Stomach (tissue), 9 donors: ENCODE results near the gene NEUROG2. TPM values are rescaled to one million over a fixed set of nuclear protein-coding genes. Genes with fewer than 3 reads are reported as not detected.

Source experiments
- DNase-seq, 2 donors: peaks; one replicate each; pipeline versions ENCODE4 v3.0.0 to v3.0.0-alpha.2; 2013 to 2019
- H3K27ac ChIP-seq, 5 donors: fragments of 200-600 bp in 4 of 5; sonication (generic) in 4 of 5; one replicate each; pipeline ENCODE4 v1.5.1; 2013 to 2019; ENCODE audit warnings: mild to moderate bottlenecking in 1 of 5, moderate library complexity in 1 of 5
- H3K27me3 ChIP-seq, 3 donors: fragments of 200-600 bp; sonication (generic); one replicate each; pipeline ENCODE4 v1.5.1; 2017 to 2019; ENCODE audit warnings: mixed run types in 1 of 3
- H3K36me3 ChIP-seq, 4 donors: fragments of 200-600 bp; sonication (generic); 1 replicate in 3 of 4; 2 replicates in 1 of 4; pipeline ENCODE4 v1.5.1; 2016 to 2019
- H3K4me1 ChIP-seq, 4 donors: fragments of 200-600 bp; sonication (generic); one replicate each; pipeline ENCODE4 v1.5.1; 2016 to 2019
- H3K4me3 ChIP-seq, 4 donors: fragments of 200-600 bp; sonication (generic) in 3 of 4; one replicate each; pipeline ENCODE4 v1.5.1; 2016 to 2019; ENCODE audit warnings: mild to moderate bottlenecking in 1 of 4
- H3K9me3 ChIP-seq, 4 donors: fragments of 200-600 bp; sonication (generic); one replicate each; pipeline ENCODE4 v1.5.1; 2016 to 2019
- CTCF ChIP-seq, 7 experiments: fragments of 450-650 bp in 4 of 7; fragments of 200-600 bp in 3 of 7; sonication (generic) in 3 of 7; IDR thresholded peaks; one replicate each; pipeline ENCODE4 v1.5.1; 2016 to 2019; ENCODE audit warnings: antibody characterized with exemption in 7 of 7, control low read depth in 2 of 7, mild to moderate bottlenecking in 1 of 7
- EP300 ChIP-seq: sonication (generic); formaldehyde crosslinking; IDR thresholded peaks from one replicate; pipeline ENCODE4 v1.6.1; 2017; ENCODE audit warnings: antibody characterized with exemption
- POLR2A ChIP-seq, 4 donors: fragments of 450-650 bp; IDR thresholded peaks; one replicate each; pipeline ENCODE4 v1.6.1; 2016; ENCODE audit warnings: antibody characterized with exemption in 4 of 4, control low read depth in 2 of 4, mild to moderate bottlenecking in 1 of 4, moderate library complexity in 1 of 4
- POLR2AphosphoS5 ChIP-seq, 3 donors: sonication (generic); formaldehyde crosslinking; IDR thresholded peaks; one replicate each; pipeline ENCODE4 v1.6.1; 2016; ENCODE audit warnings: antibody characterized with exemption in 3 of 3
- WGBS, 5 donors: extraction: QIAGEN DNeasy Blood & Tissue Kit in 3 of 5; methylation state at CpG; one replicate each; pipeline versions ENCODE4 v1.1.5 to v1.1.7; 2013 to 2018; 5-methylcytosine and 5-hydroxymethylcytosine counted together
- intact Hi-C: fragments of 100-400 bp; cut with DNase I; formaldehyde crosslinking; loops from one replicate; pipeline ENCODE4 v1.15.1; 2023; ENCODE audit warnings: low total_unique reads
- polyA plus RNA-seq, 3 donors: library from polyadenylated mRNA; stranded (reverse); fragments of 200-250 nt; gene quantifications; one replicate each; pipeline ENCODE4 v1.2.3, GENCODE V29; 2013
- total RNA-seq, 5 donors: library from RNA; depleted of rRNA; stranded (reverse); fragments of >200 nt; gene quantifications; one replicate each; pipeline versions ENCODE4 v1.1.0 to v1.2.3, GENCODE V29; 2014 to 2016
- donor health status: healthy with polysubstance abuse.
- donor health status: Bipolar disorder and iron deficiency.
- donor health status: healthy.

Gene NEUROG2
- total and polyA plus RNA-seq, 8 donors = not detected

- intact Hi-C loops = no loop called here
- Histone ChIP-seq H3K4me3 (no peak overlapping the region), H3K4me1 (peaks cover 48 to 58% (median 53%) of the 10 kb centered on the region in 4 donors), H3K27ac (no peak overlapping the region), H3K27me3 (peaks cover 30 to 100% (median 91%) of the 10 kb centered on the region in 3 donors), H3K36me3 (no peaks in the 10 kb centered on the region), H3K9me3 (peaks cover 0 to 6% (median 0%) of the 10 kb centered on the region in 4 donors)
- no peak for DNase-seq
- WGBS, 5 donors = 41 to 55% (median 47%) methylated on average over 4 of the region's 4 CpGs
- TF ChIP-seq POLR2A (IDR thresholded peaks at IDR 0.05) (no peak), EP300 (no peak), POLR2AphosphoS5 (IDR thresholded peaks at IDR 0.05) (no peak), CTCF (IDR thresholded peaks at IDR 0.05) (no peak)
Observed at GRCh38 chr4:112511803-112512118, 4.2 kb downstream of the NEUROG2 start.

GRCh38 chr4:112511093-112511802, 4.7 kb downstream of the NEUROG2 start:
- DNase-seq = peak in 1 of 2 donors; percentile 41
- Histone ChIP-seq H3K36me3 (no peaks in the 10 kb centered on the region), H3K4me3 (peak overlapping the region in 3 of 4 donors; percentile 6 to 39 (median 31)), H3K27ac (no peak overlapping the region), H3K4me1 (peaks cover 43 to 53% (median 48%) of the 10 kb centered on the region in 4 donors), H3K27me3 (peaks cover 28 to 100% (median 91%) of the 10 kb centered on the region in 3 donors), H3K9me3 (peaks cover 0 to 6% (median 0%) of the 10 kb centered on the region in 4 donors)
- intact Hi-C loops = no loop called here
- TF ChIP-seq POLR2AphosphoS5 (IDR thresholded peaks at IDR 0.05) = no peak
- no peak for TF ChIP-seq POLR2A (IDR thresholded peaks at IDR 0.05)
- TF ChIP-seq EP300 = no peak
- TF ChIP-seq CTCF (IDR thresholded peaks at IDR 0.05) = no peak
- 11 to 32% (median 12%) methylated on average over 38 to 40 of the region's 40 CpGs for WGBS, 5 donors

- DNase-seq = no peak
- WGBS, 5 donors = 2 to 8% (median 5%) methylated on average over 10 to 34 of the region's 34 CpGs
- no peak overlapping the region for H3K27ac ChIP-seq
- no peaks in the 10 kb centered on the region for H3K36me3 ChIP-seq
- peaks cover 0 to 6% (median 0%) of the 10 kb centered on the region in 4 donors for H3K9me3 ChIP-seq
- TF ChIP-seq POLR2A (IDR thresholded peaks at IDR 0.05) (no peak), EP300 (no peak), POLR2AphosphoS5 (IDR thresholded peaks at IDR 0.05) (no peak), CTCF (IDR thresholded peaks at IDR 0.05) (no peak)
- peak overlapping the region; percentile 11 to 39 (median 24) for H3K4me3 ChIP-seq
- peaks cover 26 to 100% (median 86%) of the 10 kb centered on the region in 3 donors for H3K27me3 ChIP-seq
- H3K4me1 ChIP-seq = peaks cover 35 to 45% (median 40%) of the 10 kb centered on the region in 4 donors
- intact Hi-C loops = no loop called here
Observed at GRCh38 chr4:112510291-112511092, 5.5 kb downstream of the NEUROG2 start.

GRCh38 chr4:112509243-112510141, 6.5 kb downstream of the NEUROG2 start:
- Histone ChIP-seq H3K4me3 (peak overlapping the region; percentile 11 to 39 (median 24)), H3K27ac (no peak overlapping the region), H3K4me1 (peaks cover 25 to 35% (median 31%) of the 10 kb centered on the region in 4 donors), H3K36me3 (no peaks in the 10 kb centered on the region), H3K9me3 (peaks cover 0 to 6% (median 0%) of the 10 kb centered on the region in 4 donors), H3K27me3 (peaks cover 17 to 100% (median 76%) of the 10 kb centered on the region in 3 donors)
- intact Hi-C loops = no loop called here
- peak in 1 of 2 donors; percentile 44 for DNase-seq
- 4 to 9% (median 6%) methylated on average over 40 to 46 of the region's 46 CpGs for WGBS, 5 donors
- no peak for TF ChIP-seq EP300
- TF ChIP-seq POLR2A (IDR thresholded peaks at IDR 0.05) = no peak
- no peak for TF ChIP-seq POLR2AphosphoS5 (IDR thresholded peaks at IDR 0.05)
- no peak for TF ChIP-seq CTCF (IDR thresholded peaks at IDR 0.05)
